ENCODE results near the gene DISC1.

- TF ChIP-seq POLR2A (IDR thresholded peaks at IDR 0.05): no peak
- no peak for TF ChIP-seq POLR2AphosphoS5 (IDR thresholded peaks at IDR 0.05; ENCODE audit: insufficient read depth in 1 of 2, low read depth in 1 of 2)
Measured at GRCh38 chr1:231935856-231936255, 309.3 kb downstream of the DISC1 start.

Measured in vagina (tissue), 2 donors.